GM19043 (cell line): ENCODE measurements around the gene RNF4.
"Not testable (repeated sequence)": the region's sequence is repeated elsewhere in the genome, so short reads cannot be mapped to it uniquely, and the experiment has no call there.

ENCODE experiments used
- ATAC-seq: cut with Tn5 transposase; IDR thresholded peaks from one replicate; pipeline ENCODE4 v1.9.1; 2021; ENCODE audit warnings: low read depth; ENCODE audit not compliant: unreplicated experiment

The RNF4 gene

GRCh38 chr4:2457481-2458295, 11.2 kb upstream of the RNF4 start:
- no peak for ATAC-seq

- ATAC-seq: no peak
Observed at GRCh38 chr4:2458546-2459491, 10.1 kb upstream of the RNF4 start.

- ATAC-seq: no peak
Observed at GRCh38 chr4:2459589-2460349, 9.1 kb upstream of the RNF4 start.

- no peak for ATAC-seq
Observed at GRCh38 chr4:2461246-2461960, 7.5 kb upstream of the RNF4 start.

- peak; percentile 80 for ATAC-seq
Observed at GRCh38 chr4:2462218-2462991, 6.5 kb upstream of the RNF4 start.

- ATAC-seq: no peak
Observed at GRCh38 chr4:2462992-2463762, 5.7 kb upstream of the RNF4 start.

GRCh38 chr4:2465032-2465431, 3.9 kb upstream of the RNF4 start:
- no peak for ATAC-seq

GRCh38 chr4:2465544-2465943, 3.4 kb upstream of the RNF4 start:
- ATAC-seq: not testable (repeated sequence)

GRCh38 chr4:2469192-2469984, 482 bp downstream of the RNF4 start:
- peak; percentile 50 for ATAC-seq

GRCh38 chr4:2470791-2471190, 1.9 kb downstream of the RNF4 start:
- ATAC-seq: no peak

- ATAC-seq: no peak
Observed at GRCh38 chr4:2472187-2472586, 3.3 kb downstream of the RNF4 start.

GRCh38 chr4:2478229-2478628, 9.3 kb downstream of the RNF4 start:
- no peak for ATAC-seq

GRCh38 chr4:2480649-2481048, 11.7 kb downstream of the RNF4 start:
- no peak for ATAC-seq

- no peak for ATAC-seq
Observed at GRCh38 chr4:2482192-2482591, 13.3 kb downstream of the RNF4 start.

- ATAC-seq: peak; percentile 40
Observed at GRCh38 chr4:2482693-2483092, 13.8 kb downstream of the RNF4 start.

GRCh38 chr4:2483237-2483636, 14.3 kb downstream of the RNF4 start:
- ATAC-seq: no peak

GRCh38 chr4:2484185-2484584, 15.3 kb downstream of the RNF4 start:
- no peak for ATAC-seq

- peak; percentile 58 for ATAC-seq
Observed at GRCh38 chr4:2484993-2485392, 16.1 kb downstream of the RNF4 start.
